IMR-90 (cell line): Measurements from ENCODE around the gene CLDN19. TPM values are rescaled to one million over a fixed set of nuclear protein-coding genes. Genes with fewer than 3 reads are reported as not detected.

Source experiments
- ATAC-seq: fragments of 200-7000 bp; cut with Tn5 transposase; 2 replicates; pipeline ENCODE4 v1.9.1; 2020; ENCODE audit warnings: low read depth, mild to moderate bottlenecking, moderate library complexity
- BruUV-seq: library from RNA; stranded (reverse); fragments of 400-500 nt; replicated peaks from 2 replicates; lab custom pipeline; 2021; lab: Mats Ljungman, UMichigan
- CTCF ChIA-PET: fragments of 300-600 bp; formaldehyde crosslinking; extraction: SDS; loops from one replicate; lab custom pipeline; 2021; ENCODE audit warnings: antibody characterized with exemption; lab: Yijun Ruan, JAX
- POLR2A ChIA-PET: fragments of 300-600 bp; sonication (Branson Sonifier 250); formaldehyde crosslinking; loops from one replicate; lab custom pipeline; 2022; ENCODE audit warnings: antibody characterized with exemption; ENCODE audit not compliant: unreplicated experiment; lab: Charles Lee
- DNase-seq: peaks from one replicate; pipeline ENCODE4 v3.0.0; 2013
- H2AFZ ChIP-seq: replicated peaks from 2 replicates; pipeline ENCODE3; 2013; ENCODE audit warnings: low read length, mild to moderate bottlenecking; ENCODE audit not compliant: poor library complexity
- H2AK5ac ChIP-seq: 2 replicates; pipeline ENCODE4 v1.6.1; 2013; ENCODE audit warnings: low read depth, low read length, inconsistent platforms
- H2AK9ac ChIP-seq: replicated peaks from 2 replicates; pipeline ENCODE3; 2013; ENCODE audit warnings: mild to moderate bottlenecking, low read depth, low read length, moderate library complexity; ENCODE audit not compliant: poor library complexity
- H2BK120ac ChIP-seq: 2 replicates; pipeline ENCODE4 v1.6.1; 2013; ENCODE audit warnings: low read depth, low read length, inconsistent platforms
- H2BK15ac ChIP-seq: 3 replicates; pipeline ENCODE4 v1.6.1; 2013; ENCODE audit warnings: low read depth, low read length, inconsistent platforms
- H2BK20ac ChIP-seq: 2 replicates; pipeline ENCODE4 v1.6.1; 2013; ENCODE audit warnings: low read depth, mild to moderate bottlenecking, inconsistent platforms, low read length, moderate library complexity
- H2BK5ac ChIP-seq: 2 replicates; pipeline ENCODE4 v1.6.1; 2013; ENCODE audit warnings: mild to moderate bottlenecking, low read depth, low read length, inconsistent platforms; ENCODE audit not compliant: poor library complexity, severe bottlenecking
- H3K14ac ChIP-seq: replicated peaks from 2 replicates; pipeline ENCODE4 v1.6.1; 2013; ENCODE audit warnings: low read depth, low read length, inconsistent platforms
- H3K18ac ChIP-seq: 2 replicates; pipeline ENCODE4 v1.6.1; 2013; ENCODE audit warnings: low read depth, low read length, control low read depth
- H3K23ac ChIP-seq: 2 replicates; pipeline ENCODE4 v1.6.1; 2013; ENCODE audit warnings: low read depth, low read length, inconsistent platforms
- H3K27ac ChIP-seq: 2 replicates; pipeline ENCODE4 v1.5.1; 2013; ENCODE audit warnings: mild to moderate bottlenecking, control low read depth, low read length; ENCODE audit not compliant: insufficient read depth
- H3K27me3 ChIP-seq: 2 replicates; pipeline ENCODE4 v1.6.1; 2013; ENCODE audit warnings: low read length; ENCODE audit not compliant: control insufficient read depth, insufficient read depth
- H3K36me3 ChIP-seq: 2 replicates; pipeline ENCODE4 v1.6.1; 2013; ENCODE audit warnings: low read length, mixed read lengths; ENCODE audit not compliant: control insufficient read depth, insufficient read depth
- H3K4ac ChIP-seq: 2 replicates; pipeline ENCODE4 v1.6.1; 2013; ENCODE audit warnings: low read depth, low read length, inconsistent platforms
- H3K4me1 ChIP-seq: 2 replicates; pipeline ENCODE4 v1.6.1; 2013; ENCODE audit warnings: low read length, mixed read lengths; ENCODE audit not compliant: control insufficient read depth, insufficient read depth
- H3K4me2 ChIP-seq: 2 replicates; pipeline ENCODE4 v1.6.1; 2013; ENCODE audit warnings: low read depth, mild to moderate bottlenecking, control low read depth, low read length, moderate library complexity
- H3K4me3 ChIP-seq: 2 replicates; pipeline ENCODE4 v1.5.1; 2013; ENCODE audit warnings: low read depth, mild to moderate bottlenecking, control low read depth, low read length, moderate library complexity; ENCODE audit not compliant: insufficient read depth
- H3K56ac ChIP-seq: 2 replicates; pipeline ENCODE4 v1.6.1; 2013; ENCODE audit warnings: low read length, inconsistent platforms; ENCODE audit not compliant: insufficient read depth; ENCODE audit errors: extremely low read depth
- H3K79me1 ChIP-seq, 2 experiments: 2 replicates each; pipeline ENCODE4 v1.6.1; 2013; ENCODE audit warnings: low read length in 2 of 2, inconsistent platforms in 1 of 2, low read depth in 1 of 2
- H3K9ac ChIP-seq: 2 replicates; pipeline ENCODE4 v1.6.1; 2013; ENCODE audit warnings: low read depth, low read length, control low read depth
- H3K9me1 ChIP-seq: 2 replicates; pipeline ENCODE4 v1.6.1; 2013; ENCODE audit warnings: low read length, inconsistent platforms; ENCODE audit not compliant: insufficient read depth
- H3K9me3 ChIP-seq: 2 replicates; pipeline ENCODE4 v1.6.1; 2013; ENCODE audit warnings: low read length; ENCODE audit not compliant: control insufficient read depth, insufficient read depth
- H4K20me1 ChIP-seq: 2 replicates; pipeline ENCODE4 v1.6.1; 2013; ENCODE audit warnings: low read length, inconsistent platforms; ENCODE audit not compliant: insufficient read depth
- H4K5ac ChIP-seq: 2 replicates; pipeline ENCODE4 v1.6.1; 2013; ENCODE audit warnings: mild to moderate bottlenecking, low read depth, low read length, control low read depth
- H4K8ac ChIP-seq, 2 experiments: 2 replicates each; pipeline ENCODE4 v1.6.1; 2013; ENCODE audit warnings: low read depth in 2 of 2, low read length in 2 of 2, control low read depth in 1 of 2, inconsistent platforms in 1 of 2
- H4K91ac ChIP-seq: 2 replicates; pipeline ENCODE4 v1.6.1; 2013; ENCODE audit warnings: low read depth, low read length, inconsistent platforms; ENCODE audit not compliant: insufficient read depth
- BHLHE40 ChIP-seq: fragments of 150-350 bp; IDR thresholded peaks from 2 replicates; pipeline ENCODE4 v1.6.1; 2016; ENCODE audit warnings: mild to moderate bottlenecking, low read depth, low read length
- CEBPB ChIP-seq: IDR thresholded peaks from 2 replicates; pipeline ENCODE4 v1.6.1; 2012; ENCODE audit warnings: low read depth, low read length, improper control_type of control experiment
- CHD1 ChIP-seq: IDR thresholded peaks from 2 replicates; pipeline ENCODE4 v1.6.1; 2012; ENCODE audit warnings: low read depth, low read length, improper control_type of control experiment
- ELK1 ChIP-seq: fragments of 150-350 bp; IDR thresholded peaks from 2 replicates; pipeline ENCODE4 v1.6.1; 2016; ENCODE audit warnings: low read depth, mild to moderate bottlenecking, low read length, moderate library complexity, borderline replicate concordance
- FOS ChIP-seq: fragments of 150-350 bp; IDR thresholded peaks from 2 replicates; pipeline ENCODE4 v1.6.1; 2016; ENCODE audit warnings: low read depth, low read length
- MAFK ChIP-seq: IDR thresholded peaks from 2 replicates; pipeline ENCODE4 v1.6.1; 2012; ENCODE audit warnings: low read depth, low read length, improper control_type of control experiment
- MAZ ChIP-seq: IDR thresholded peaks from 2 replicates; pipeline ENCODE4 v1.6.1; 2012; ENCODE audit warnings: low read depth, mild to moderate bottlenecking, low read length, improper control_type of control experiment, moderate library complexity, borderline replicate concordance
- MXI1 ChIP-seq: IDR thresholded peaks from 2 replicates; pipeline ENCODE4 v1.6.1; 2012; ENCODE audit warnings: low read depth, mild to moderate bottlenecking, low read length, moderate library complexity, borderline replicate concordance
- NFE2L2 ChIP-seq: fragments of 150-350 bp; IDR thresholded peaks from 2 replicates; pipeline ENCODE4 v1.6.1; 2016; ENCODE audit warnings: low read depth, mild to moderate bottlenecking, low read length
- POLR2A ChIP-seq: IDR thresholded peaks from 2 replicates; pipeline ENCODE4 v1.6.1; 2012; ENCODE audit warnings: mild to moderate bottlenecking, low read depth, low read length
- RAD21 ChIP-seq: IDR thresholded peaks from 2 replicates; pipeline ENCODE4 v1.6.1; 2012; ENCODE audit warnings: low read length, improper control_type of control experiment
- RCOR1 ChIP-seq: IDR thresholded peaks from 2 replicates; pipeline ENCODE4 v1.6.1; 2012; ENCODE audit warnings: mild to moderate bottlenecking, low read length, improper control_type of control experiment; ENCODE audit not compliant: insufficient replicate concordance
- RFX5 ChIP-seq: IDR thresholded peaks from 2 replicates; pipeline ENCODE4 v1.8.0; 2012; ENCODE audit warnings: low read depth, mild to moderate bottlenecking, low read length, moderate library complexity
- SMC3 ChIP-seq: fragments of 150-350 bp; IDR thresholded peaks from 2 replicates; pipeline ENCODE4 v1.6.1; 2016; ENCODE audit warnings: low read depth, mild to moderate bottlenecking, antibody characterized with exemption, low read length, moderate library complexity
- WGBS, 2 experiments: methylation state at CpG; one replicate each; pipeline versions ENCODE4 v1.1.5 to v1.1.7; 2013; ENCODE audit warnings: missing lambda C conversion rate in 2 of 2; ENCODE audit not compliant: insufficient read length in 1 of 2; ENCODE audit errors: extremely low coverage in 2 of 2; 5-methylcytosine and 5-hydroxymethylcytosine counted together
- dilution Hi-C: fragments of 300-500 bp; cut with HindIII; formaldehyde crosslinking; loops from one replicate; pipeline ENCODE4 v1.14.3; 2018; ENCODE audit warnings: low sequenced_read_pairs; ENCODE audit not compliant: unreplicated experiment
- in situ Hi-C: fragments of 300-500 bp; cut with MboI; formaldehyde crosslinking; loops from 3 replicates; pipeline ENCODE4 v1.14.3; 2019; ENCODE audit warnings: low sequenced_read_pairs, inconsistent platforms, mixed read lengths
- intact Hi-C: fragments of 100-400 bp; cut with micrococcal nuclease; formaldehyde crosslinking; loops from 2 replicates; pipeline ENCODE4 v1.10.0; 2022
- polyA plus RNA-seq, 3 experiments: library from polyadenylated mRNA; depleted of rRNA; stranded (reverse); fragments of >200 nt; gene quantifications; 2 replicates each; pipeline ENCODE4 v1.2.3, GENCODE V29; 2012; ENCODE audit warnings: low replicate concordance in 1 of 3
- total RNA-seq: library from RNA; depleted of rRNA; stranded (reverse); fragments of >200 nt; gene quantifications from 2 replicates; pipeline ENCODE4 v1.2.3, GENCODE V29; 2012
- TF ChIP-seq, protein P1 (sequence below): conservative IDR thresholded peaks from 2 replicates; pipeline ENCODE4 v1.5.1; 2012; ENCODE audit warnings: mild to moderate bottlenecking, low read depth, low read length, improper control_type of control experiment
- TF ChIP-seq, protein P2 (sequence below): fragments of 150-350 bp; IDR thresholded peaks from 2 replicates; pipeline ENCODE4 v1.6.1; 2017; ENCODE audit warnings: mild to moderate bottlenecking, antibody characterized with exemption, low read length, low read depth

Gene CLDN19
- total and polyA plus RNA-seq, 2 of the 4 experiments (the other 2 are of a cell fraction): not detected

DNA sequence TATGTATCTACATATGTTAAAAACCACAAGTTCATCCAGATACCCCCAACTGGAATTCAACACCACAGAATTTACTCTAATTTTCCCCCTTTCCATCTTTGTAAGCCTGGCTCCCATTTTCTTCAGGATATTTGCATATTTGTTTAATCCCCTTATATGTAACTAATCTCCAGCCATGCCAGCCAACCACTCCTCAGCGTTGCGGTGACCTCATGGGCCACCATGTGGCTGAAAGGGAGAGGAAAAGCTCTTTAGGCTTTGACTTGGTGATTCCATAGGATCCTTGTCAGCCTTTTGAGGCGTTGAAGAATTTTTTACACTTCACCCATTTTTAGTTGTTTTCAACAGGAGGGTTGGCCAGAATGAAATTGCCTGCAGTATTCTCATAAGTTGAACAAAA is 10.0 kb downstream of the CLDN19 start:
- H2BK120ac ChIP-seq: no peak overlapping the region
- in situ Hi-C loops (no loop called here), dilution Hi-C loops (no loop called here), intact Hi-C loops (no loop called here)
- no peak for DNase-seq
- no peaks in the 10 kb centered on the region for H4K20me1 ChIP-seq
- no peak overlapping the region for H2AK5ac ChIP-seq
- no peak overlapping the region for H2BK15ac ChIP-seq
- no peak overlapping the region for H2AK9ac ChIP-seq
- H3K4me3 ChIP-seq: no peak overlapping the region
- no peaks in the 10 kb centered on the region for H3K9me3 ChIP-seq
- CTCF ChIA-PET: no interaction called here
- no peak overlapping the region for H2AFZ ChIP-seq
- BruUV-seq: no TSS peak
- H3K4ac ChIP-seq: no peak overlapping the region
- no peak overlapping the region for H3K18ac ChIP-seq
- H3K9ac ChIP-seq: no peak overlapping the region
- H3K9me1 ChIP-seq: no peaks in the 10 kb centered on the region
- H4K8ac ChIP-seq: no peak overlapping the region
- H2BK5ac ChIP-seq: no peak overlapping the region
- no peaks in the 10 kb centered on the region for H3K4me1 ChIP-seq
- no peak overlapping the region for H3K56ac ChIP-seq
- TF ChIP-seq MXI1: no peak
- no peak for TF ChIP-seq RFX5
- no peak for TF ChIP-seq MAZ
- no peak for TF ChIP-seq CHD1
- no peak for TF ChIP-seq MAFK
- no peak for TF ChIP-seq BHLHE40
- no peak for TF ChIP-seq RCOR1
- TF ChIP-seq, protein P1, sequence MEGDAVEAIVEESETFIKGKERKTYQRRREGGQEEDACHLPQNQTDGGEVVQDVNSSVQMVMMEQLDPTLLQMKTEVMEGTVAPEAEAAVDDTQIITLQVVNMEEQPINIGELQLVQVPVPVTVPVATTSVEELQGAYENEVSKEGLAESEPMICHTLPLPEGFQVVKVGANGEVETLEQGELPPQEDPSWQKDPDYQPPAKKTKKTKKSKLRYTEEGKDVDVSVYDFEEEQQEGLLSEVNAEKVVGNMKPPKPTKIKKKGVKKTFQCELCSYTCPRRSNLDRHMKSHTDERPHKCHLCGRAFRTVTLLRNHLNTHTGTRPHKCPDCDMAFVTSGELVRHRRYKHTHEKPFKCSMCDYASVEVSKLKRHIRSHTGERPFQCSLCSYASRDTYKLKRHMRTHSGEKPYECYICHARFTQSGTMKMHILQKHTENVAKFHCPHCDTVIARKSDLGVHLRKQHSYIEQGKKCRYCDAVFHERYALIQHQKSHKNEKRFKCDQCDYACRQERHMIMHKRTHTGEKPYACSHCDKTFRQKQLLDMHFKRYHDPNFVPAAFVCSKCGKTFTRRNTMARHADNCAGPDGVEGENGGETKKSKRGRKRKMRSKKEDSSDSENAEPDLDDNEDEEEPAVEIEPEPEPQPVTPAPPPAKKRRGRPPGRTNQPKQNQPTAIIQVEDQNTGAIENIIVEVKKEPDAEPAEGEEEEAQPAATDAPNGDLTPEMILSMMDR: no peak
- no peak for TF ChIP-seq SMC3
- TF ChIP-seq FOS: no peak
- no peak for TF ChIP-seq ELK1
- no peak for TF ChIP-seq POLR2A
- TF ChIP-seq, protein P2, sequence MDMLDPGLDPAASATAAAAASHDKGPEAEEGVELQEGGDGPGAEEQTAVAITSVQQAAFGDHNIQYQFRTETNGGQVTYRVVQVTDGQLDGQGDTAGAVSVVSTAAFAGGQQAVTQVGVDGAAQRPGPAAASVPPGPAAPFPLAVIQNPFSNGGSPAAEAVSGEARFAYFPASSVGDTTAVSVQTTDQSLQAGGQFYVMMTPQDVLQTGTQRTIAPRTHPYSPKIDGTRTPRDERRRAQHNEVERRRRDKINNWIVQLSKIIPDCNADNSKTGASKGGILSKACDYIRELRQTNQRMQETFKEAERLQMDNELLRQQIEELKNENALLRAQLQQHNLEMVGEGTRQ: no peak
- TF ChIP-seq NFE2L2: no peak
- no peak for TF ChIP-seq RAD21
- TF ChIP-seq CEBPB: no peak
- H3K36me3 ChIP-seq: no peaks in the 10 kb centered on the region
- no peak overlapping the region for H3K23ac ChIP-seq
- no peak overlapping the region for H3K27ac ChIP-seq
- no peaks in the 10 kb centered on the region for H3K79me1 ChIP-seq
- H3K4me2 ChIP-seq: no peak overlapping the region
- POLR2A ChIA-PET: no interaction called here
- WGBS, 2 experiments: no CpG with 5 or more reads among the region's 3 CpGs
- no peak overlapping the region for H4K5ac ChIP-seq
- H4K91ac ChIP-seq: no peak overlapping the region
- ATAC-seq: no peak
- H3K27me3 ChIP-seq: no peaks in the 10 kb centered on the region; the same call in 1 of the 2 replicates
- no peak overlapping the region for H2BK20ac ChIP-seq
- no peak overlapping the region for H3K14ac ChIP-seq
